PC-9 (cell line): ENCODE data around the gene NLRP11. TPM values are rescaled to one million over a fixed set of nuclear protein-coding genes. Genes with fewer than 3 reads are reported as not detected.
"Not testable (repeated sequence)": the region's sequence is repeated elsewhere in the genome, so short reads cannot be mapped to it uniquely, and the experiment has no call there.

ENCODE experiments used
- BruUV-seq: library from RNA; stranded (reverse); fragments of 400-500 nt; replicated peaks from 2 replicates; lab custom pipeline; 2021; lab: Mats Ljungman, UMichigan
- CTCF ChIA-PET: fragments of 300-600 bp; sonication (Branson Sonifier 250); formaldehyde crosslinking; loops from one replicate; lab custom pipeline; 2022; ENCODE audit warnings: antibody characterized with exemption; lab: Charles Lee
- POLR2A ChIA-PET: fragments of 300-600 bp; sonication (Branson Sonifier 250); formaldehyde crosslinking; loops from one replicate; lab custom pipeline; 2022; ENCODE audit warnings: antibody characterized with exemption; ENCODE audit not compliant: unreplicated experiment; lab: Charles Lee
- DNase-seq, 2 experiments: peaks; one replicate each; pipeline versions ENCODE4 v3.0.0 to v3.0.0-alpha.2; 2015 to 2022; ENCODE audit warnings: mixed read lengths in 1 of 2
- H2AFZ ChIP-seq: fragments of 200-600 bp; sonication (generic); 2 replicates; pipeline ENCODE4 v1.8.1; 2017; ENCODE audit warnings: antibody characterized with exemption
- H3F3A ChIP-seq: fragments of 200-600 bp; sonication (generic); 2 replicates; pipeline ENCODE4 v1.8.1; 2017; ENCODE audit warnings: antibody characterized with exemption, mild to moderate bottlenecking, low read depth; ENCODE audit not compliant: insufficient read depth
- H3K27ac ChIP-seq: fragments of 200-600 bp; sonication (generic); 2 replicates; pipeline ENCODE4 v1.6.1; 2016; ENCODE audit warnings: mixed run types
- H3K27me3 ChIP-seq: fragments of 200-600 bp; sonication (generic); 2 replicates; pipeline ENCODE4 v1.6.1; 2016; ENCODE audit warnings: low read depth, mixed run types; ENCODE audit not compliant: insufficient read depth
- H3K36me3 ChIP-seq: fragments of 200-600 bp; sonication (generic); 2 replicates; pipeline ENCODE4 v1.6.1; 2016; ENCODE audit warnings: low read depth, mixed run types
- H3K4me1 ChIP-seq: fragments of 200-600 bp; sonication (generic); replicated peaks from 2 replicates; pipeline ENCODE4 v1.6.1; 2016; ENCODE audit warnings: mixed run types; ENCODE audit not compliant: insufficient read depth
- H3K4me2 ChIP-seq: fragments of 200-600 bp; sonication (generic); 2 replicates; pipeline ENCODE4 v1.6.1; 2017; ENCODE audit warnings: mixed run types
- H3K4me3 ChIP-seq: fragments of 200-600 bp; sonication (generic); 2 replicates; pipeline ENCODE4 v1.6.1; 2016; ENCODE audit warnings: mixed run types
- H3K79me2 ChIP-seq: fragments of 200-600 bp; sonication (generic); 2 replicates; pipeline ENCODE4 v1.6.1; 2017; ENCODE audit warnings: low read depth, mixed run types
- H3K9me2 ChIP-seq: fragments of 200-600 bp; sonication (generic); 2 replicates; pipeline ENCODE4 v1.8.1; 2017; ENCODE audit warnings: mild to moderate bottlenecking; ENCODE audit not compliant: insufficient read depth
- H3K9me3 ChIP-seq: fragments of 200-600 bp; sonication (generic); 2 replicates; pipeline ENCODE4 v1.8.1; 2016; ENCODE audit warnings: low read depth; ENCODE audit not compliant: insufficient read depth
- H4K20me1 ChIP-seq: fragments of 200-600 bp; sonication (generic); 2 replicates; pipeline ENCODE4 v1.8.1; 2017; ENCODE audit not compliant: insufficient read depth
- EZH2 ChIP-seq: fragments of 200-600 bp; sonication (generic); IDR thresholded peaks from 2 replicates; pipeline ENCODE4 v1.8.0; 2017; ENCODE audit warnings: antibody characterized with exemption, low read depth
- intact Hi-C: fragments of 100-400 bp; cut with micrococcal nuclease; formaldehyde crosslinking; loops from one replicate; pipeline ENCODE4 v1.10.0; 2022; ENCODE audit not compliant: unreplicated experiment
- total RNA-seq: library from RNA; stranded (reverse); gene quantifications from 2 replicates; pipeline ENCODE4 v1.2.3, GENCODE V29; 2021
- TF ChIP-seq, protein P1 (sequence below): fragments of 200-600 bp; sonication (generic); conservative IDR thresholded peaks from 2 replicates; pipeline ENCODE4 v1.6.1; 2017; ENCODE audit warnings: mixed run types, antibody characterized with exemption, mild to moderate bottlenecking, moderate library complexity

Gene NLRP11
- total RNA-seq, 1 experiment from 2014 or later: not detected

DNA sequence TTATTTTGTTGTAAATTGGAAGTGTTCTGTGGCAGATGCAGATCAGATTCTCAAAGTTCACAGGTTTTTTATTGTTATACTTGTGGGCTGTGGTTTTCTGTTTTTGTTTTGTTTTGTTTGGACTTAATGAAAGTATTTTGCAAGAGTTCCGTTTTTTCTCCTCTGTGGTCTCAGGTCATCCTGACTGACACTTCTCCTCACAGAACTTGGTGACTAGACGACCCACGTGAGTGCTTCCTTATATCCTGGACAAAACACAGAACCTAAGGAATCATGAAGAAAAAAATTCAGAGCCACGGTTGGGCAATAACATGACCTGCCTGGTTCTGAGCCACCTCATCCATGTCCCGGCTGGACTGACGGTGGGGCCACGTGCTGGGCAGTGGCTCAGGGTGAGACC lies 65.3 kb downstream of the NLRP11 start:
- H3K9me2 ChIP-seq: no peaks in the 10 kb centered on the region
- H3F3A ChIP-seq: no peaks in the 10 kb centered on the region
- H3K27ac ChIP-seq: no peak overlapping the region
- H3K9me3 ChIP-seq: no peaks in the 10 kb centered on the region
- no peaks in the 10 kb centered on the region for H3K79me2 ChIP-seq
- no peaks in the 10 kb centered on the region for H3K4me1 ChIP-seq
- H2AFZ ChIP-seq: no peak overlapping the region
- TF ChIP-seq EZH2: no peak
- TF ChIP-seq, protein P1, sequence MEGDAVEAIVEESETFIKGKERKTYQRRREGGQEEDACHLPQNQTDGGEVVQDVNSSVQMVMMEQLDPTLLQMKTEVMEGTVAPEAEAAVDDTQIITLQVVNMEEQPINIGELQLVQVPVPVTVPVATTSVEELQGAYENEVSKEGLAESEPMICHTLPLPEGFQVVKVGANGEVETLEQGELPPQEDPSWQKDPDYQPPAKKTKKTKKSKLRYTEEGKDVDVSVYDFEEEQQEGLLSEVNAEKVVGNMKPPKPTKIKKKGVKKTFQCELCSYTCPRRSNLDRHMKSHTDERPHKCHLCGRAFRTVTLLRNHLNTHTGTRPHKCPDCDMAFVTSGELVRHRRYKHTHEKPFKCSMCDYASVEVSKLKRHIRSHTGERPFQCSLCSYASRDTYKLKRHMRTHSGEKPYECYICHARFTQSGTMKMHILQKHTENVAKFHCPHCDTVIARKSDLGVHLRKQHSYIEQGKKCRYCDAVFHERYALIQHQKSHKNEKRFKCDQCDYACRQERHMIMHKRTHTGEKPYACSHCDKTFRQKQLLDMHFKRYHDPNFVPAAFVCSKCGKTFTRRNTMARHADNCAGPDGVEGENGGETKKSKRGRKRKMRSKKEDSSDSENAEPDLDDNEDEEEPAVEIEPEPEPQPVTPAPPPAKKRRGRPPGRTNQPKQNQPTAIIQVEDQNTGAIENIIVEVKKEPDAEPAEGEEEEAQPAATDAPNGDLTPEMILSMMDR: no peak
- no TSS peak for BruUV-seq
- peaks cover 80% of the 10 kb centered on the region for H3K27me3 ChIP-seq
- H3K4me3 ChIP-seq: no peak overlapping the region
- ChIA-PET CTCF (no interaction called here), POLR2A (no interaction called here)
- H4K20me1 ChIP-seq: no peaks in the 10 kb centered on the region
- intact Hi-C loops: no loop called here
- no peaks in the 10 kb centered on the region for H3K36me3 ChIP-seq
- no peak for DNase-seq
- no peak overlapping the region for H3K4me2 ChIP-seq

DNA sequence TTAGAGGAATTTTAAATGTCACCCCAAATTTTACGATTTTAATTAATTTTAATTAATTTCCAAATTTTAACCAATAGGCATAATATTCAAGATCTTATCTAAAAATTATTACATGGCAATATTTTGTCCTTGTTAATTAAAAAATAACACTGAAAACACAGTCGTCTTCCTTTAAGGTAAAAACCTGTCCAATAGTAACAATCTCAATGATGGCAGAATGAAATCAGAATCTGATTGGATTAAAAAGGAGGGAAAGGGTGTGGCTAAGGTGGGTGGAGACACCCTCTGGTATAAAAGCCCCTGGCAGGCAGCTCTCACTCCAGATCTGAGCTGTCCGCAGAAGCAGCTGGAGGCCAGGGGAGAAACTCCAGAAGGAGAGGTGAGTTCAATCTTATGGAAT lies 73.0 kb downstream of the NLRP11 start, which contains the start of gene RFPL4A:
Gene RFPL4A, plus strand, starts transcription at position 301 of the 400 bp plus-strand sequence. CDS start 2,704 bp downstream, outside the sequence.
- POLR2A ChIA-PET, H3K27ac ChIP-seq, H2AFZ ChIP-seq, H4K20me1 ChIP-seq, H3K4me2 ChIP-seq, CTCF ChIA-PET, H3K4me1 ChIP-seq, H3K9me3 ChIP-seq, H3K36me3 ChIP-seq, H3K79me2 ChIP-seq, H3K4me3 ChIP-seq, DNase-seq, intact Hi-C loops, BruUV-seq, H3K9me2 ChIP-seq, H3F3A ChIP-seq: not testable (repeated sequence)
- peaks cover 92% of the 10 kb centered on the region for H3K27me3 ChIP-seq

DNA sequence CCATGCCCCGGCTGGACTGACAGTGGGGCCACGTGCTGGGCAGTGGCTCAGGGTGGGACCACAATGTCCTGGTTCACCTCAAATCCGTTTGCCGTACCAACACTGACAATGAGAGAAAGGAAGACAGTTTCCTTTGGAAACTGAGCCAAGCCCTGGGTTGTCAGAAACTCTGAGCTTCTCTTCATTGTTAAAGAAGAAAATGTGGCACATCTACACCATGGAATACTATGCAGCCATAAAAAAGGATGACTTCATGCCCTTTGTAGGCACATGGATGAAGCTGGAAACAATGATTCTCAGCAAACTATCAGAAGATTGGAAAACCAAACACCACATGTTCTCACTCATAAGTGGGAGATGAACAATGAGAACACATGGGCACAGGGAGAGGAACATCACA lies 75.0 kb downstream of the NLRP11 start:
- H3K4me3 ChIP-seq, H3K4me1 ChIP-seq, H3K9me2 ChIP-seq, POLR2A ChIA-PET, H3F3A ChIP-seq, H2AFZ ChIP-seq, H3K79me2 ChIP-seq, DNase-seq, H4K20me1 ChIP-seq, intact Hi-C loops, H3K27ac ChIP-seq, H3K9me3 ChIP-seq, H3K4me2 ChIP-seq, CTCF ChIA-PET, BruUV-seq, H3K36me3 ChIP-seq: not testable (repeated sequence)
- peaks cover 95% of the 10 kb centered on the region for H3K27me3 ChIP-seq

DNA sequence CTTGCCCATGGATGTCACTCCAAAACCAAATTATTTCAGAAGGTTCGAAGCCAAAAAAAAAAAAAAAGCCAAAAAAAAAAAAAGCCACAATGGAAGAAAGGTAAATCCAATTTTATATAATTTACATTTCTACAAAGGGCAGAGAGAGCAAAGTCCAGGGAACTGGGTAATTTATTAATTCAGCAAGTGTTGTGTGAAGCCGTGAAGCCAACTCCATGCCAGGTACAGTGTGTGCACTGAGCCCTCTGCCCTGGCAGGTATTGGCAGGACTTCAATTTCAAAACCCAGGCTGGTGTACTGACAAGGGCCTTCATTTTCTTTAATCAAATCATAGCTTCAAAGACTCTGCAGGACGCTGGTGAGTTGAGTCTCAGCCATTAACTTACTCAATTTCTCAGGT lies 78.4 kb downstream of the NLRP11 start:
- CTCF ChIA-PET: no interaction called here
- Histone ChIP-seq H3K9me3 (no peaks in the 10 kb centered on the region), H3K79me2 (no peaks in the 10 kb centered on the region)

More for the DNA sequence above, 78.4 kb downstream of the NLRP11 start:
- Histone ChIP-seq H3K9me2 (no peaks in the 10 kb centered on the region), H2AFZ (no peak overlapping the region), H4K20me1 (no peaks in the 10 kb centered on the region), H3K27ac (no peak overlapping the region), H3F3A (no peaks in the 10 kb centered on the region), H3K36me3 (no peaks in the 10 kb centered on the region), H3K27me3 (peaks cover 100% of the 10 kb centered on the region), H3K4me1 (no peaks in the 10 kb centered on the region), H3K4me3 (no peak overlapping the region), H3K4me2 (no peak overlapping the region)
- POLR2A ChIA-PET: interaction anchor here (0.6 kb wide), 1 partner anchor 463 kb away, joined by 7 read pairs; no protein-coding TSS in a partner anchor
- intact Hi-C loops: no loop called here
- no peak for DNase-seq
- TF ChIP-seq EZH2: no peak
- TF ChIP-seq, protein P1: no peak
- no TSS peak for BruUV-seq
